Mesenchymal stem cell (in vitro differentiated cells and primary cell): Measurements from ENCODE around the gene NLGN4X.

Experiments
- DNase-seq: peaks from one replicate; pipeline ENCODE4 v3.0.0-alpha.2; 2013
- H2AFZ ChIP-seq: one replicate; pipeline ENCODE4 v1.6.1; 2013; ENCODE audit warnings: low read depth, mild to moderate bottlenecking, control low read depth, inconsistent platforms, low read length, moderate library complexity
- H2AK5ac ChIP-seq: 2 replicates; pipeline ENCODE4 v1.6.1; 2013; ENCODE audit warnings: low read length, moderate library complexity, mild to moderate bottlenecking, inconsistent platforms; ENCODE audit not compliant: severe bottlenecking
- H2BK120ac ChIP-seq: one replicate; pipeline ENCODE4 v1.6.1; 2013; ENCODE audit warnings: low read depth, mild to moderate bottlenecking, inconsistent platforms, low read length, moderate library complexity
- H2BK12ac ChIP-seq, 2 experiments: one replicate each; pipeline ENCODE4 v1.6.1; 2013; ENCODE audit warnings: inconsistent platforms in 2 of 2, low read length in 2 of 2, mild to moderate bottlenecking in 2 of 2, moderate library complexity in 2 of 2, control low read depth in 1 of 2
- H2BK15ac ChIP-seq: one replicate; pipeline ENCODE4 v1.6.1; 2013; ENCODE audit warnings: mild to moderate bottlenecking, low read depth, inconsistent platforms; ENCODE audit not compliant: poor library complexity, severe bottlenecking
- H2BK5ac ChIP-seq: 2 replicates; pipeline ENCODE4 v1.6.1; 2013; ENCODE audit warnings: low read depth, mild to moderate bottlenecking, low read length, control low read depth, inconsistent platforms; ENCODE audit not compliant: poor library complexity, severe bottlenecking
- H3K14ac ChIP-seq, 2 experiments: one replicate each; pipeline ENCODE4 v1.6.1; 2013; ENCODE audit warnings: inconsistent platforms in 2 of 2, low read length in 2 of 2, control low read depth in 1 of 2, mild to moderate bottlenecking in 1 of 2, moderate library complexity in 1 of 2
- H3K18ac ChIP-seq, 2 experiments: one replicate each; pipeline ENCODE4 v1.6.1; 2013; ENCODE audit warnings: inconsistent platforms in 2 of 2, low read length in 2 of 2, control low read depth in 1 of 2, low read depth in 1 of 2, mild to moderate bottlenecking in 1 of 2
- H3K23ac ChIP-seq, 2 experiments: one replicate each; pipeline ENCODE4 v1.6.1; 2013; ENCODE audit warnings: inconsistent platforms in 2 of 2, low read length in 2 of 2, mild to moderate bottlenecking in 2 of 2, moderate library complexity in 2 of 2, control low read depth in 1 of 2
- H3K27ac ChIP-seq: 2 replicates; pipeline ENCODE4 v1.5.1; 2013; ENCODE audit warnings: mild to moderate bottlenecking, moderate library complexity, low read length, control low read depth, inconsistent platforms; ENCODE audit not compliant: poor library complexity, severe bottlenecking
- H3K27me3 ChIP-seq, 2 experiments: 2 replicates each; pipeline versions ENCODE4 v1.6.1 to v1.7.0; 2013; ENCODE audit warnings: low read length in 2 of 2, mild to moderate bottlenecking in 2 of 2, moderate library complexity in 2 of 2, control low read depth in 1 of 2, inconsistent platforms in 1 of 2; ENCODE audit not compliant: control insufficient read depth in 1 of 2, insufficient read depth in 1 of 2
- H3K36me3 ChIP-seq, 2 experiments: 2 replicates each; pipeline versions ENCODE4 v1.6.1 to v1.7.0; 2013; ENCODE audit warnings: low read length in 2 of 2, control low read depth in 1 of 2, inconsistent platforms in 1 of 2, low read depth in 1 of 2, mild to moderate bottlenecking in 1 of 2; ENCODE audit not compliant: insufficient read depth in 2 of 2, control insufficient read depth in 1 of 2
- H3K4ac ChIP-seq, 2 experiments: one replicate each; pipeline ENCODE4 v1.6.1; 2013; ENCODE audit warnings: inconsistent platforms in 2 of 2, low read length in 2 of 2, mild to moderate bottlenecking in 2 of 2, moderate library complexity in 2 of 2, control low read depth in 1 of 2, low read depth in 1 of 2
- H3K4me1 ChIP-seq: 2 replicates; pipeline ENCODE4 v1.6.1; 2013; ENCODE audit warnings: low read depth, low read length, control low read depth; ENCODE audit not compliant: control insufficient read depth, insufficient read depth
- H3K4me2 ChIP-seq: 2 replicates; pipeline ENCODE4 v1.6.1; 2013; ENCODE audit warnings: low read length, mild to moderate bottlenecking, inconsistent platforms; ENCODE audit not compliant: poor library complexity, severe bottlenecking
- H3K4me3 ChIP-seq, 2 experiments: 2 replicates each; pipeline versions ENCODE4 v1.5.1 to v1.7.0; 2013; ENCODE audit warnings: low read length in 2 of 2, mild to moderate bottlenecking in 2 of 2, control low read depth in 1 of 2, low read depth in 1 of 2; ENCODE audit not compliant: insufficient read depth in 1 of 2
- H3K79me1 ChIP-seq: replicated peaks from 2 replicates; pipeline ENCODE4 v1.6.1; 2013; ENCODE audit warnings: mild to moderate bottlenecking, control low read depth, low read length, inconsistent platforms; ENCODE audit not compliant: poor library complexity, severe bottlenecking
- H3K9ac ChIP-seq: 2 replicates; pipeline ENCODE4 v1.7.0; 2013; ENCODE audit warnings: mild to moderate bottlenecking, low read length, moderate library complexity
- H3K9me3 ChIP-seq: 2 replicates; pipeline ENCODE4 v1.7.0; 2013; ENCODE audit warnings: mild to moderate bottlenecking, low read length; ENCODE audit not compliant: control insufficient read depth
- H4K8ac ChIP-seq: one replicate; pipeline ENCODE4 v1.6.1; 2013; ENCODE audit warnings: inconsistent platforms, mild to moderate bottlenecking, low read length, moderate library complexity
- H4K91ac ChIP-seq: one replicate; pipeline ENCODE4 v1.6.1; 2013; ENCODE audit warnings: mild to moderate bottlenecking, low read length, inconsistent platforms
- WGBS: methylation state at CpG from one replicate; pipeline ENCODE4 v1.1.7; 2013; ENCODE audit warnings: mixed read lengths; 5-methylcytosine and 5-hydroxymethylcytosine counted together

The NLGN4X gene

GRCh38 chrX:6120329-6120728 lies 108.3 kb downstream of the NLGN4X start:
- no peak overlapping the region for H2AFZ ChIP-seq
- peaks cover 10% of the 10 kb centered on the region for H3K9me3 ChIP-seq
- H2BK15ac ChIP-seq, result no peak overlapping the region
- H4K91ac ChIP-seq, result no peak overlapping the region
- DNase-seq, result no peak
- no peaks in the 10 kb centered on the region for H3K4me1 ChIP-seq
- H3K27ac ChIP-seq, result no peak overlapping the region
- H4K8ac ChIP-seq, result no peak overlapping the region
- H3K36me3 ChIP-seq, result no peaks in the 10 kb centered on the region
- H3K9ac ChIP-seq, result no peak overlapping the region
- H2BK5ac ChIP-seq, result no peak overlapping the region
- WGBS, result no CpG with 5 or more reads among the region's 2 CpGs
- H3K4me2 ChIP-seq, result no peak overlapping the region
- H3K4ac ChIP-seq, result no peak overlapping the region
- no peak overlapping the region for H3K14ac ChIP-seq
- H3K27me3 ChIP-seq, result no peaks in the 10 kb centered on the region
- H2AK5ac ChIP-seq, result no peak overlapping the region
- no peaks in the 10 kb centered on the region for H3K79me1 ChIP-seq
- H2BK120ac ChIP-seq, result no peak overlapping the region
- H3K23ac ChIP-seq, result no peak overlapping the region
- no peak overlapping the region for H3K18ac ChIP-seq
- no peak overlapping the region for H3K4me3 ChIP-seq
- H2BK12ac ChIP-seq, result no peak overlapping the region

GRCh38 chrX:6095469-6095868 lies 133.2 kb downstream of the NLGN4X start:
- no peak overlapping the region for H4K8ac ChIP-seq
- H3K4me2 ChIP-seq, result no peak overlapping the region
- no peaks in the 10 kb centered on the region for H3K27me3 ChIP-seq
- no peak overlapping the region for H3K23ac ChIP-seq
- no peak overlapping the region for H2BK15ac ChIP-seq
- H3K4me3 ChIP-seq, result no peak overlapping the region
- no peak for DNase-seq
- H2BK5ac ChIP-seq, result no peak overlapping the region
- H2BK120ac ChIP-seq, result no peak overlapping the region
- no peak overlapping the region for H3K9ac ChIP-seq
- no peak overlapping the region for H2BK12ac ChIP-seq
- H3K4me1 ChIP-seq, result no peaks in the 10 kb centered on the region
- H3K27ac ChIP-seq, result no peak overlapping the region
- no peaks in the 10 kb centered on the region for H3K36me3 ChIP-seq
- no peak overlapping the region for H3K4ac ChIP-seq
- H3K79me1 ChIP-seq, result no peaks in the 10 kb centered on the region
- H3K14ac ChIP-seq, result no peak overlapping the region
- H4K91ac ChIP-seq, result no peak overlapping the region
- no peak overlapping the region for H2AFZ ChIP-seq
- H3K9me3 ChIP-seq, result no peaks in the 10 kb centered on the region
- no peak overlapping the region for H3K18ac ChIP-seq
- H2AK5ac ChIP-seq, result no peak overlapping the region
- WGBS, result 27% methylated on average over 4 of the region's 5 CpGs

GRCh38 chrX:6074532-6074931 lies 154.1 kb downstream of the NLGN4X start:
- Histone ChIP-seq H3K9me3 (no peaks in the 10 kb centered on the region), H2AK5ac (no peak overlapping the region), H3K9ac (no peak overlapping the region), H2AFZ (no peak overlapping the region), H3K36me3 (no peaks in the 10 kb centered on the region), H3K23ac (no peak overlapping the region), H4K8ac (no peak overlapping the region), H3K4me2 (no peak overlapping the region), H4K91ac (no peak overlapping the region), H2BK12ac (no peak overlapping the region), H3K4me3 (no peak overlapping the region), H3K27me3 (no peaks in the 10 kb centered on the region), H3K27ac (no peak overlapping the region), H3K4me1 (no peaks in the 10 kb centered on the region), H3K18ac (no peak overlapping the region), H2BK5ac (no peak overlapping the region), H3K79me1 (no peaks in the 10 kb centered on the region), H2BK15ac (no peak overlapping the region), H3K4ac (no peak overlapping the region), H2BK120ac (no peak overlapping the region), H3K14ac (no peak overlapping the region)
- DNase-seq, result no peak
- WGBS, result no CpG with 5 or more reads among the region's 3 CpGs

GRCh38 chrX:6071731-6072130 lies 156.9 kb downstream of the NLGN4X start:
- Histone ChIP-seq H3K4me3 (no peak overlapping the region), H2BK12ac (no peak overlapping the region), H3K9me3 (no peaks in the 10 kb centered on the region), H4K91ac (no peak overlapping the region), H2BK120ac (no peak overlapping the region), H2BK15ac (no peak overlapping the region), H2AFZ (no peak overlapping the region), H2BK5ac (no peak overlapping the region), H3K23ac (no peak overlapping the region), H3K4me2 (no peak overlapping the region), H3K27ac (no peak overlapping the region), H3K36me3 (no peaks in the 10 kb centered on the region), H3K79me1 (no peaks in the 10 kb centered on the region), H2AK5ac (no peak overlapping the region), H3K27me3 (no peaks in the 10 kb centered on the region), H3K9ac (no peak overlapping the region), H3K18ac (no peak overlapping the region), H3K4me1 (no peaks in the 10 kb centered on the region), H3K14ac (no peak overlapping the region), H3K4ac (no peak overlapping the region), H4K8ac (no peak overlapping the region)
- DNase-seq, result no peak
- WGBS, result 81% methylated on average over 4 of the region's 5 CpGs
